CD4-positive, CD25-positive, alpha-beta regulatory T cell (primary cell): ENCODE measurements around the gene TBC1D22A. TPM values are rescaled to one million over a fixed set of nuclear protein-coding genes. Genes with fewer than 3 reads are reported as not detected.

Experiments used
- ATAC-seq, 2 donors: fragments of 150-1000 bp; cut with Tn5 transposase; one replicate each; pipeline ENCODE4 v1.10.0; 2021; ENCODE audit warnings: low read depth in 2 of 2, moderate number of reproducible peaks in 2 of 2, moderate library complexity in 1 of 2
- DNase-seq, 3 donors: peaks; one replicate each; pipeline versions ENCODE4 v3.0.0 to v3.0.0-alpha.2; 2012 to 2022; ENCODE audit warnings: mixed read lengths in 1 of 3
- H3K27ac ChIP-seq: one replicate; pipeline ENCODE4 v1.7.0; 2013; ENCODE audit warnings: mild to moderate bottlenecking, low read length; ENCODE audit not compliant: insufficient read depth, poor library complexity, severe bottlenecking
- H3K27me3 ChIP-seq: one replicate; pipeline ENCODE4 v1.7.0; 2013; ENCODE audit warnings: low read length; ENCODE audit not compliant: control insufficient read depth, insufficient read depth
- H3K36me3 ChIP-seq: one replicate; pipeline ENCODE4 v1.7.0; 2013; ENCODE audit warnings: mild to moderate bottlenecking, low read length, moderate library complexity; ENCODE audit not compliant: control insufficient read depth, insufficient read depth
- H3K4me1 ChIP-seq: 2 replicates; pipeline ENCODE4 v1.7.0; 2013; ENCODE audit warnings: mild to moderate bottlenecking, low read length; ENCODE audit not compliant: insufficient read depth, control insufficient read depth, poor library complexity, severe bottlenecking
- H3K4me3 ChIP-seq: one replicate; pipeline ENCODE4 v1.7.0; 2013; ENCODE audit warnings: low read depth, mild to moderate bottlenecking, low read length, moderate library complexity
- H3K9me3 ChIP-seq, 2 experiments: 1 replicate in 1 of 2; 2 replicates in 1 of 2; pipeline ENCODE4 v1.7.0; 2013; ENCODE audit warnings: low read length in 2 of 2, mild to moderate bottlenecking in 1 of 2, moderate library complexity in 1 of 2; ENCODE audit not compliant: control insufficient read depth in 2 of 2
- H3K27ac Mint-ChIP-seq, 3 donors: one replicate each; pipeline ENCODE4 v1.8.0; 2020 to 2022; ENCODE audit warnings: mild to moderate bottlenecking in 3 of 3, mixed read lengths in 3 of 3, moderate library complexity in 2 of 3
- H3K27me3 Mint-ChIP-seq: one replicate; pipeline ENCODE4 v1.8.0; 2022; ENCODE audit warnings: mild to moderate bottlenecking, mixed read lengths
- H3K36me3 Mint-ChIP-seq: one replicate; pipeline ENCODE4 v1.8.0; 2020; ENCODE audit warnings: mixed read lengths
- H3K4me1 Mint-ChIP-seq, 4 donors: one replicate each; pipeline ENCODE4 v1.8.0; 2020 to 2022; ENCODE audit warnings: mixed read lengths in 4 of 4, mild to moderate bottlenecking in 1 of 4
- H3K4me3 Mint-ChIP-seq, 4 donors: one replicate each; pipeline ENCODE4 v1.8.0; 2020 to 2022; ENCODE audit warnings: mild to moderate bottlenecking in 4 of 4, mixed read lengths in 4 of 4, moderate library complexity in 3 of 4
- H3K9me3 Mint-ChIP-seq, 7 donors: one replicate each; pipeline ENCODE4 v1.8.0; 2020 to 2022; ENCODE audit warnings: mixed read lengths in 7 of 7, mild to moderate bottlenecking in 3 of 7, moderate library complexity in 2 of 7
- polyA plus RNA-seq, 4 donors: library from polyadenylated mRNA; unstranded; fragments of 300-500 nt; fragmentation: Illumina TruSeq; gene quantifications; one replicate each; pipeline ENCODE4 v1.2.3, GENCODE V29; 2021
- total RNA-seq: library from RNA; stranded (reverse); gene quantifications from one replicate; pipeline ENCODE4 v1.2.3, GENCODE V29; 2022

The TBC1D22A gene
- total and polyA plus RNA-seq, 5 donors from 2014 or later, result 19.8 to 42.5 (median 24.3) TPM

DNA sequence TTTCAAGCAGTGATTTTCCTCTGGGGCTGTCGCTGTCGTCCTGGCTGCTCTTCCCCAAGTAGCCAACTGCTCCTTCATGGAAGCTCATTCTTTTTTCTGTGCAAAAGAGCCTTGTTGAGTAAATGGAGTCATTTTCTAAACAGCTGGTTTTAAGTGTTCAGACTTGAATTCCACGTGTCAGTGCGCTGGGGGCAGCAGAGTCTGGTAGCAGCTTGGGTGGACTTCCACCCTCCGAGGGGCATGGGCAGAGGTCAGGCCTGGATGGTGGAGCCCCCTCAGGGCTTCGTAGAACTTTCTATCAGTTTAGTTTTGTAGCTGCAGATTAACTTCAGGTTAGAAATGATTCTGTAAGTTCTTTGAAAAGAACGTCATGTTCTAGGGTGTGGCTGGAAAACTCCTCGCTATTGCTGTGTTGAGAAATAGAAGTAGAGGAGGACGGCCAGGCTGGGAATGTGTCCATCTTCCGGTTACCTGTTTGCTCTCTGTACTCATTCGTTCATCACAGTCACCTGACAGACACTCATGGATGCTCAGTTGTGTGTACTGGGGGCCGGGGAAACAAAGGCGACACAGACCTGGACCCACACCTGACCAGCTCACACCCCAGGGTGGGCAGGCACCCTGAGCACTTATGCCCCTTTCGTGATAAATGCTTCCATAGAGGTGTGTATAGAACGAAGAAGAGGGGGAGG is 270.7 kb downstream of the TBC1D22A start:
- Histone ChIP-seq H3K9me3 (no peaks in the 10 kb centered on the region), H3K27me3 (no peaks in the 10 kb centered on the region), H3K4me1 (no peaks in the 10 kb centered on the region), H3K27ac (no peak overlapping the region), H3K4me3 (no peak overlapping the region), H3K36me3 (peaks cover 5% of the 10 kb centered on the region)
- H3K4me3 Mint-ChIP-seq, result no peak overlapping the region
- no peaks in the 10 kb centered on the region for H3K9me3 Mint-ChIP-seq
- ATAC-seq (no peak), DNase-seq (no peak)
- no peaks in the 10 kb centered on the region for H3K36me3 Mint-ChIP-seq
- no peaks in the 10 kb centered on the region for H3K27me3 Mint-ChIP-seq
- no peak overlapping the region for H3K27ac Mint-ChIP-seq
- peaks cover 0 to 5% (median 5%) of the 10 kb centered on the region in 4 donors for H3K4me1 Mint-ChIP-seq

DNA sequence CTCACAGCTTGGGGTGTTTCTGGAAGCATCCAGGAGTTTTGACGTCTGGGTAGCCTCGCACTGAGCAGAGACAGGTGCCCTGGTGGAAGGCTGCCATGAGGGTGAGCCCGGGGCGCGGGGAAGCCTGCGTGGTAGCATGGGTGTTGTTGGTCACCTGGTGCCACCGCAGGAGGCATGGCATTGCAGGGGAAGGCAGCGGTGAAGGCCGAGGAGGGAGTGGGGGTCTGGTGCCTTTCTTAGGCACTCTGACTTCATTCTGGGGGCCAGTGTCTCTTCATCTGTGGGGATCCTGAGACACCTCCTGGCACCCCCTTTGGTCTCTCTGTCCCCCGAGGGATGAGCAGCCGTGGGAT is 271.2 kb downstream of the TBC1D22A start:
- Mint-ChIP-seq H3K4me1 (peaks cover 0 to 5% (median 4%) of the 10 kb centered on the region in 4 donors), H3K27ac (no peak overlapping the region), H3K9me3 (no peaks in the 10 kb centered on the region), H3K4me3 (no peak overlapping the region), H3K27me3 (no peaks in the 10 kb centered on the region), H3K36me3 (no peaks in the 10 kb centered on the region)
- Histone ChIP-seq H3K9me3 (no peaks in the 10 kb centered on the region), H3K36me3 (peaks cover 5% of the 10 kb centered on the region), H3K27ac (no peak overlapping the region), H3K4me3 (no peak overlapping the region), H3K27me3 (no peaks in the 10 kb centered on the region), H3K4me1 (no peaks in the 10 kb centered on the region)
- no peak for ATAC-seq
- no peak for DNase-seq

DNA sequence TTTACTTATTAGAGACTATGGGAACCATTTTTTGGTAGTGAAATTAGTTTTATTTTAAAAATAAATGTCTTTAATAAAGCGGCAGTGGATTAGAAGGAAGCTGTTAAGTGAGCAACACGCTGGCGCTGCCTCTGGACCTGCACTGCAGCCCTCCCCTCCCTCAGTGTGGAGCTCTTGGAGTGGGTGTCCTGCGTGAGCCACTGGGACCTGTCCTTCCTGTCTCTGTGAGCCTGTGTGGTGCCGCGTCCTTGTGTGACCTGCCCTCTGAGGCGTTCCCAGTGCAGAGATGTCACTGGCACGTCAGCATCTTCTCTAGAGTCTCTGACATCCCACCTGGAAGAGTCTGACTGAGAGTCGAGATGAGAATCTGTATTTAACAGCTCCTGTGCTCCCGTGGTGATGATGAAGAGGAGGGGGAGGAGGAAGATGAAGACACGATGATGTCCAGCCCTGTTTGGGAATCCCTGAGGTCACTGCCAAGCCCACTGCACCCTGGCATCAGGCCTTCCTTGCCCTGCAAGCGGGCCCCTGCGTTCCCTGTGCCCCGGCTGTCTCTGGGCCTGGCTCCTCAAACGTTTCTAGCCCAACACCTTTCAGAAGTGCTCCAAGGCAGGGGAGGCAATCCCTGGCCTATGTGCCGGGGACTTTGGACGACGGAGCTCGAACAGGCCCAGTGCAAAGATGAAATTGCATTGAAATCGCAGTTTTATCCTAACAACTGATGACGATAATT is 271.8 kb downstream of the TBC1D22A start:
- H3K27me3 Mint-ChIP-seq, result no peaks in the 10 kb centered on the region
- H3K4me1 Mint-ChIP-seq, result peaks cover 4 to 8% (median 5%) of the 10 kb centered on the region in 4 donors
- no peak for DNase-seq

DNA sequence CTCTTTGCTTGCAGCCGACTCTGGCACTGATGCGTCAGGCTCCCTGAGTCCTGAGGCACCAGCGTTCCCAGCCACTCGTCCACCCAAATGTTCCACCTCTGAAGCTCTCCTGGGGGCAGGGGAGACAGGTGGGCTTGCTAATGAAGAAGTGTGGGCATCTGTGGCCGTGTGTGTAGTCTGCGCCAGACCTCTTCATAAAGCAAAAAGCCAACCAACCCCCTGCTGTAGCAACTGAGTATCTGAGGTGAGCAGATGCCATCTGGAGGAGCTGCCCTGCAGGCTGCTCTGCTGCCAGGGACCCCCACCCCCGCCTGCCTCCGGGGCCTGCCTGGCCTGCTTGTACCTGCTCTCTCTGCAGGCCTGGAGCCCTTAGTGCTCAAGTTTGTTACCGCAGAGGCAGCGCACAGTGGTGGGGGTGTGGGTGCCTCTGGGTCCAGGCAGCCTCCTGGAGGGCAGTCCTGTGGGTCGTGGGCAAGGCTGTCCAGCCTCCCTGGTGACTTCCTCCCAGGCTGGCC is 272.5 kb downstream of the TBC1D22A start:
- H3K27ac ChIP-seq, result no peak overlapping the region
- no peaks in the 10 kb centered on the region for H3K4me1 ChIP-seq
- Mint-ChIP-seq H3K27me3 (no peaks in the 10 kb centered on the region), H3K27ac (no peak overlapping the region), H3K36me3 (peaks cover 11% of the 10 kb centered on the region), H3K4me1 (peaks cover 3 to 10% (median 5%) of the 10 kb centered on the region in 4 donors), H3K9me3 (no peaks in the 10 kb centered on the region), H3K4me3 (no peak overlapping the region)
- ATAC-seq, result no peak
- H3K9me3 ChIP-seq, result no peaks in the 10 kb centered on the region
- peaks cover 5% of the 10 kb centered on the region for H3K36me3 ChIP-seq
- H3K27me3 ChIP-seq, result no peaks in the 10 kb centered on the region
- no peak overlapping the region for H3K4me3 ChIP-seq
- DNase-seq, result no peak

More for the DNA sequence above, 271.8 kb downstream of the TBC1D22A start:
- Histone ChIP-seq H3K4me1 (no peaks in the 10 kb centered on the region), H3K4me3 (no peak overlapping the region), H3K27ac (no peak overlapping the region), H3K9me3 (no peaks in the 10 kb centered on the region), H3K27me3 (no peaks in the 10 kb centered on the region), H3K36me3 (peaks cover 5% of the 10 kb centered on the region)
- peaks cover 6% of the 10 kb centered on the region for H3K36me3 Mint-ChIP-seq
- no peaks in the 10 kb centered on the region for H3K9me3 Mint-ChIP-seq
- no peak for ATAC-seq
- no peak overlapping the region for H3K27ac Mint-ChIP-seq
- H3K4me3 Mint-ChIP-seq, result no peak overlapping the region

DNA sequence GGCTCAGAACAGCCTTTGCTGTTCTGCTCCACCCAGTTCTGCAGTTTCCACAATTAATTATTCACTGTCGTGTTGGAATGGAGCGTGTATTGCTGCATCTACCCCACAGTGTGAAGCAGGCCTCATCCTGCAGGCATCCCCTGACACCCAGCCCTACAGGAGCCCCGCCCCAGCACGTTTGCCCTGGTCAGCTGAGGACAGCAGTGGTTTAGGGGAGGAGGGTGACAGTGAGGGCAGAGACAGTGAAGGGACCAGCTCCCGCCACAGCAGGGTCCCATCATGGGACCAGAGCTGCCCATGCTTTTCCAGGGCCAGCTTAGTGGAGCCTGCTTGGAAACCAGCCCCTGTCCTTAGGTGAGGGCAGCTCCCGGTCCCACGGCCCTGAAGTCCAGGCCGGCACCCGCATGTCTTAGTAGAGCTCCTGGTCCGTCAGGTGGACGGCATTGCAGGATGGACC is 273.0 kb downstream of the TBC1D22A start:
- Mint-ChIP-seq H3K27me3 (no peaks in the 10 kb centered on the region), H3K9me3 (no peaks in the 10 kb centered on the region), H3K27ac (peak overlapping the region in 1 of 3 donors; percentile 44), H3K36me3 (peaks cover 15% of the 10 kb centered on the region), H3K4me1 (peaks cover 2 to 7% (median 4%) of the 10 kb centered on the region in 4 donors), H3K4me3 (no peak overlapping the region)
- Histone ChIP-seq H3K9me3 (no peaks in the 10 kb centered on the region), H3K4me1 (no peaks in the 10 kb centered on the region), H3K36me3 (peaks cover 5% of the 10 kb centered on the region), H3K4me3 (no peak overlapping the region), H3K27ac (no peak overlapping the region), H3K27me3 (no peaks in the 10 kb centered on the region)
- DNase-seq (no peak), ATAC-seq (no peak)

DNA sequence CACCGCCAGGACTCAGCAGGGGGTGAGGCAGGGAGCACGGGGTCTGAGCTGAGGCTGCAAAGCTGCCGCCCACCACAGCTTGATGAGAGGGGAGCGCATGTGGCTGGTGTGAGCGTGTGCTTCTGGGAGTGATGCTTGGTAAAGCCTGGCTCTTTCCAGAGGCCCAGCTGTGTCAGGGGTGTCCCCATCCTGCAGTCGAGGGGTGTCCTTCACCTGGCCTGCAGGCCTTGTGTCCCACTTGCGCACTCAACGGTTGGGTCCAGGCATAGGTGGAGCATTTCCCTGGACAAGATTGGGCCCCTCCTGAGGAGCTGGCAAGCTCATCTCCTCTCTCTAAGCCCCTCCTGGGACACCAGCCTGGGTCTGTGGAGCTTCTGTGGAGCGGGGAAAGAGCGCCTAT is 273.9 kb downstream of the TBC1D22A start:
- Histone ChIP-seq H3K4me1 (no peaks in the 10 kb centered on the region), H3K9me3 (no peaks in the 10 kb centered on the region), H3K4me3 (no peak overlapping the region), H3K27ac (no peak overlapping the region), H3K36me3 (peaks cover 5% of the 10 kb centered on the region), H3K27me3 (no peaks in the 10 kb centered on the region)
- Mint-ChIP-seq H3K9me3 (no peaks in the 10 kb centered on the region), H3K4me1 (peaks cover 3 to 7% (median 4%) of the 10 kb centered on the region in 4 donors), H3K27ac (no peak overlapping the region), H3K27me3 (no peaks in the 10 kb centered on the region), H3K4me3 (no peak overlapping the region), H3K36me3 (peaks cover 15% of the 10 kb centered on the region)
- DNase-seq (no peak), ATAC-seq (no peak)

DNA sequence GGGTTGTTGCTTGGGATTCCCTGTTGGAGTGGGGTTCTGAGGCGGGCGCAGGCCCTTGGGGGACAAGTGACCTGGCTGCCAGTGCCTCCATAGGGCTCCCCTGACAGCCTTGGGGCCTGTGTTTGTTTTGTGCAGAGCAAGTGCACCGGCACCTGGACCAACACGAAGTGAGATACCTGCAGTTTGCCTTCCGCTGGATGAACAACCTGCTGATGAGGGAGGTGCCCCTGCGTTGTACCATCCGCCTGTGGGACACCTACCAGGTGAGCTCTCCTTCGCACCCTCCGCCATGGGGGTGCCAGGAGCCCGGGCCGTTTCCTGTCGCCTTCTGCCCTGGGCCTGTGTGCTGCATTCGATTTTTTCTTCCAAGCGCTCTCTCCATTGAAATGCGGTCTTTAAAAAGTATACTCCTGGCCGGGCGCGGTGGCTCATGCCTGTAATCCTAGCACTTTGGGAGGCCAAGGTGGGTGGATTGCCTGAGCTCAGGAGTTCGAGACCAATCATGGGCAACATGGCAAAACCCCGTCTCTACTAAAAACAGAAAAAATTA is 274.6 kb downstream of the TBC1D22A start:
- H3K9me3 ChIP-seq, result no peaks in the 10 kb centered on the region
- Mint-ChIP-seq H3K27me3 (no peaks in the 10 kb centered on the region), H3K36me3 (peaks cover 15% of the 10 kb centered on the region), H3K4me3 (no peak overlapping the region), H3K27ac (no peak overlapping the region), H3K4me1 (peaks cover 5 to 10% (median 9%) of the 10 kb centered on the region in 4 donors), H3K9me3 (no peaks in the 10 kb centered on the region)
- DNase-seq (no peak), ATAC-seq (no peak)
- no peak overlapping the region for H3K27ac ChIP-seq
- H3K4me3 ChIP-seq, result no peak overlapping the region
- no peaks in the 10 kb centered on the region for H3K4me1 ChIP-seq
- peaks cover 5% of the 10 kb centered on the region for H3K36me3 ChIP-seq
- no peaks in the 10 kb centered on the region for H3K27me3 ChIP-seq
